ENCODE measurements around the gene BLOC1S4. TPM values are rescaled to one million over a fixed set of nuclear protein-coding genes. Genes with fewer than 3 reads are reported as not detected.

Gene BLOC1S4
- total and polyA plus RNA-seq, 2 experiments from 2014 or later = 23.9 to 35.2 TPM

- peaks cover 7% of the 10 kb centered on the region; the same call in 2 of the 3 replicates for H3K4me1 Mint-ChIP-seq
- Histone ChIP-seq H3K27ac (ENCODE audit: low read depth) (no peak overlapping the region), H3F3A (replicated peaks; ENCODE audit: low read depth) (no peaks in the 10 kb centered on the region), H3K9me2 (ENCODE audit: insufficient read depth) (no peaks in the 10 kb centered on the region), H3K79me2 (replicated peaks; ENCODE audit: insufficient read depth) (peaks cover 23% of the 10 kb centered on the region), H3K27me3 (ENCODE audit: insufficient read depth) (no peaks in the 10 kb centered on the region), H2AFZ (no peak overlapping the region), H3K4me1 (ENCODE audit: insufficient read depth) (peaks cover 12% of the 10 kb centered on the region; the same call in 1 of the 2 replicates), H3K4me3 (no peak overlapping the region), H4K20me1 (replicated peaks; ENCODE audit: insufficient read depth) (no peaks in the 10 kb centered on the region; the same call in 1 of the 2 replicates), H3K4me2 (no peak overlapping the region), H3K36me3 (ENCODE audit: insufficient read depth) (no peaks in the 10 kb centered on the region)
- no peak overlapping the region for H3K27ac Mint-ChIP-seq
- DNase-seq (ENCODE audit: low spot score) = no peak
- TF ChIP-seq POLR2AphosphoS5 (IDR thresholded peaks at IDR 0.05; ENCODE audit: low read depth) (no peak), CTCF (conservative IDR thresholded peaks at IDR 0.05; ENCODE audit: low read depth in 2 of 2) (no peak), REST (IDR thresholded peaks at IDR 0.05; ENCODE audit: unreplicated experiment) (no peak), STAT1 (IDR thresholded peaks at IDR 0.05; ENCODE audit: unreplicated experiment) (no peak), ZNF462 (CRISPR knock-in tag; IDR thresholded peaks at IDR 0.05) (no peak), EZH2 (IDR thresholded peaks at IDR 0.05; ENCODE audit: low read depth, unreplicated experiment) (no peak), NANOG (IDR thresholded peaks at IDR 0.05; ENCODE audit: borderline replicate concordance) (no peak), CREB1 (CRISPR knock-in tag; IDR thresholded peaks at IDR 0.05; ENCODE audit: low read depth) (no peak), ZNF114 (CRISPR knock-in tag; IDR thresholded peaks at IDR 0.05) (no peak), EZH2phosphoT487 (IDR thresholded peaks at IDR 0.05; ENCODE audit: unreplicated experiment) (no peak)
- TF ChIP-seq, protein P1, sequence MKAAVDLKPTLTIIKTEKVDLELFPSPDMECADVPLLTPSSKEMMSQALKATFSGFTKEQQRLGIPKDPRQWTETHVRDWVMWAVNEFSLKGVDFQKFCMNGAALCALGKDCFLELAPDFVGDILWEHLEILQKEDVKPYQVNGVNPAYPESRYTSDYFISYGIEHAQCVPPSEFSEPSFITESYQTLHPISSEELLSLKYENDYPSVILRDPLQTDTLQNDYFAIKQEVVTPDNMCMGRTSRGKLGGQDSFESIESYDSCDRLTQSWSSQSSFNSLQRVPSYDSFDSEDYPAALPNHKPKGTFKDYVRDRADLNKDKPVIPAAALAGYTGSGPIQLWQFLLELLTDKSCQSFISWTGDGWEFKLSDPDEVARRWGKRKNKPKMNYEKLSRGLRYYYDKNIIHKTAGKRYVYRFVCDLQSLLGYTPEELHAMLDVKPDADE (IDR thresholded peaks at IDR 0.05) = no peak
- peaks cover 3% of the 10 kb centered on the region; the same call in 1 of the 3 replicates for H3K9me3 Mint-ChIP-seq
- H3K27me3 Mint-ChIP-seq (ENCODE audit: insufficient read depth, low read depth, poor library complexity) = peaks cover 11% of the 10 kb centered on the region
- H3K36me3 Mint-ChIP-seq (ENCODE audit: low read depth) = peaks cover 3% of the 10 kb centered on the region; the same call in 2 of the 3 replicates
- ATAC-seq = no peak
- no peak overlapping the region for H3K4me3 Mint-ChIP-seq
Observed at GRCh38 chr4:6719611-6720179, 3.7 kb downstream of the BLOC1S4 start.

All from GM23338 (cell line).